HG03025 (cell line): ENCODE measurements around the gene TICRR.

Experiments
- ATAC-seq: cut with Tn5 transposase; IDR thresholded peaks from one replicate; pipeline ENCODE4 v1.9.1; 2021; ENCODE audit warnings: mild to moderate bottlenecking, moderate library complexity; ENCODE audit not compliant: unreplicated experiment, low FRiP score

TICRR gene

DNA sequence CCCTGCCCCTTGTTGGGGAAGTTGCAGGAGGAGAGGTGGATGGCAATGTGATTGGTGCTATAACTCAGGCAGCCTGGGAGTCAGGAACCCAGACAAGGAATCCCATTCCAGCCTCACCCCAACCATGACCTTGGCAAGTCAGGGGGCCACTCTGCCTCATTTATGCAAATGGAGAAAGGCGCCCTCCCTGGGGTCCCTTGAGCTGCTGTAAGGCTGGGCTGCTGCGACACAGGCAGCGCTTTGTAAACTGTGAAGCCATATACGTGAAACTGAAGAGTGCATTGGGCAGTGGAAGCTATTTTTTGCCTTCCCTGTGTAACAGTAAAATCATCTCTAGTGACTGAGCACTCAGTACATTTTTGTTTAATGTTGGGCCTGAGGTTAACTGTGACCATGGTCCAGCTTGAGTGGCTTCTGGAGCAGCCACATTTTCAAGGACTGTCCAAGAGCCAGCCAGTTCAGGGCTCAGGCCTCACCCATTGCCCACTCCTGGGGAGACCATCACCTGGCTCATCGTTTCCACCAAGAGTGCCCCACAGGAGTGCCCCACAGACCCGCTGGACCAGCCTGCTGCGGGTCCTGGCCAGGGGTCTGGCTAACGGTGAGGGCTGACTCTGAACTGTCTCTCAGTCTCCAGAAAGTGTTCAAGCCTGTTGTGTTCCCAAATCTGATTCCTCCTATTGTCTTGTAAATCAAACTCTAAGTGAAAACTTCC, 52.1 kb downstream of the TICRR start:
- no peak for ATAC-seq

GRCh38 chr15:89628301-89628700, 53.0 kb downstream of the TICRR start:
- ATAC-seq: no peak

GRCh38 chr15:89628806-89629715, 53.8 kb downstream of the TICRR start:
- no peak for ATAC-seq

DNA sequence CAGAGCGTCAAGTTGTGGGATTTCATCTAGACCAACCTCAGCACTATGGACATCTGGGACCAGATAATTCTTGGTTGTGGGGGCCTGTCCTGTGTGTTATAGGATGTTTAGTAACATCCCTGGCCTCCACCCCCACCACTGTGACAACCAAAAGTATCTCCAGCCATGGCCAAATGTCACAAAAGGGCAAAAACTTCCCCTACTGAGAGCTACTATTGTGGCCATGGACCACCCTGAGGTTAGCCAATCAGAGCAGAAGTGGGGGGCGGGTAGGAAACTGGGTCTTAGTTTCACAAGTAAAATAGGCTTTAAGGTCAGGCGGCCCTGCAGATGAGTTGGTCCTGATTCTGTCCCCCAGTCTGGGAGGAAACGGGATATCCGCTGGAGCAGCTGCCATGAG, 54.6 kb downstream of the TICRR start:
- ATAC-seq: no peak

GRCh38 chr15:89630260-89630659, 55.0 kb downstream of the TICRR start:
- no peak for ATAC-seq

DNA sequence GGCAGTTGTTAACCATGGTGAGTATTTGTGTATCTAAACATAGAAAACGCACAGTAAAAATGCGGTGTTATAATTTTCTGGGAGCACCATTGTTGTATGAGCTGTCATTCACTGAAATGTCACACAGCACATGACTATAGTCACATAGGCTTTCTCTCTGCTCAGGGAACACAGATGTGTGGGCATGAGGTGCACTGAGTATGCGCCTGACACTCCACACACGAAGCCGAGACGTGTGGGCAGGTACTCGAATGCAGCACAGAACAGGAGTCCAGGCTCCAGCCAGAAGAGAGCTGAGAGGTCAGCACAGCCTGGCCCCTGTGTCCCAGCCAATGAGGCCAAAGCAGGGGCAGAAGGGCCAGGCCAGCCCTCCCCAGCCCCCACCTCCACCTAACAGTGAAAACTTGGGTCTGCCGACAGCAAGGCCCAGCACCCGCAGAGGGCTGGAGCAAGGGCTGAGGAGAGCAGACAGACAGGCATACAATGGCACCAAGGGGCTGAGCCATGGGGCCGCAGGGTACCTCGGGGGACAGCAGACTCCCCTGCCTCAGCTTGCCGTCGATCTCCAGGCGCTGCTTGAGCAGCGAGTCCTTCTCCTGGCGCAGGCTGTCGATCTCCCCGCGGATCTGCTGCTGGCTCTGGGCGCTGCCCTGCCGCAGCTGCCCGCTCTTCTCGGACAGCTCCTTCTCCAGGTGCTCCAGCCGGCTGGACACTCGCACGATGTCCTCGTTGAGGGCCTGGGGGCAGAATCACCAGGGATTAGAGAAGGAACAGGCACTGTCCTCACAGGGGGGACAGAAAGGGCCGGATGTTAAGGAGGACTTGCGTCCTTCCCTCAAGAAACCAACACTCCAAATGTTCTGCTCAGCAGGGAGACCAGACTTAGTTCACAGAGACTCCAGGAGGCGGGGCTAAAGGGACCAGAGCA, 56.0 kb downstream of the TICRR start:
- no peak for ATAC-seq

DNA sequence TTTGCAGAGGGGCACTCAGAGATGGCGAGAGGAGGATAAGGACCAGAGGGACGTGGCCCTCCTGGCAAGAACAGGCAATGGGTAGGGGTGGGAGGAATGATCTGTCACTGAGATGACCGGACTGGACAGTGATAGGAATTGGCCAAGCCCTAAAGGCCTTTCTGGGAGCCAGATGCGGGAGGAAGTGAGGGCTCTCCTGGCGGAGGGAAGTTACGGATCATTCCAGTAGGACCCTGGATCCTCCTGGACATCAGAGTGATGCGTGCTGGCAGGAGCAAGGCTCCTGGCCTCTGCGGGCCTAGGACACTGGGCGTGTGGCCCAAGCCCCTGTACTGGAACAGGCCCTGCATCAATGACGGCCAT, 56.6 kb downstream of the TICRR start:
- ATAC-seq: no peak

DNA sequence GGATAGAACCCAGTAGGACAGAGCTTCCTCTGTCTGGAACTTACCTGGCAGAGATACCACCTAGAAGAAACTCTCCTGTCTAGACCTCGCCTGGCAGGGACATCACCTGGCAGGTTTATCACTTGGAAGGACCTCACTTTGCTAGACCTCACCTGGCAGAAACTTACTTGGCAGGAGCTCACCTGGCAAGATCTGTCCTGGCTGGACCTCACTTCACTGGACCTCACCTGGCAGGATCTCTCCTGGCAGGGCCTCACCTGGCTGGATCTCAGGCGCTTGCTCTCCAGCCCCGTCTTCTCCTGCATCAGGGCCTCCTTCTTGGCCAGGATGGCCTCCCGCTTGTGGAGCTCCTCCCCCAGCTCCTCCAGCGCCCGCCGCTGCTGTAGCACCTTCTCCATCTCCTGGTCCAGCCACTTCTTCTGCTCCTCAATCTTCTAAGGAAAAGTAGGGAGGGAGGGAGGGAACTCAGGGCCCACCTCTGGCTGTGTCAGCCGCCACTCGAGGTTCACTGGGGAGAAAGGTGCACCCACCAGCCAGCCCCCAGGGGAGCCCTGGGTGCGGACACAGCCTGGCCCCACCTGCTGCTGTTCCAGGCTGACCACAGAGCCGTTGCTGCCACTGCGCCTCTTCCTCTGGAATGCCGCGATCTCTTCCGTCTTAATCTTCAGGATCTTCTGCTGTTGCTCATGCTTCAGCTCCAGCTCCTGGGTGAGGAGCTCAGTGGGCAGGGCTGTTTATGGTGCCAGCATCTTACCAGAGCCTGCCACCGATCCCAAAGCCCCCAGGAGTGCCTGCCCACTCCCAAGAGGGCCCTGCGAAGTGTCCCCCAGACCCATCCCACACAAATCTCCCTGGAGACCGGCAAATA, 57.5 kb downstream of the TICRR start:
- ATAC-seq: no peak

- no peak for ATAC-seq
These were observed 58.3 kb downstream of the TICRR start for GRCh38 chr15:89633585-89633984.

- ATAC-seq: no peak
These were observed 65.0 kb downstream of the TICRR start for GRCh38 chr15:89640245-89640644.

- ATAC-seq: no peak
These were observed 65.8 kb downstream of the TICRR start for GRCh38 chr15:89641053-89641452.

DNA sequence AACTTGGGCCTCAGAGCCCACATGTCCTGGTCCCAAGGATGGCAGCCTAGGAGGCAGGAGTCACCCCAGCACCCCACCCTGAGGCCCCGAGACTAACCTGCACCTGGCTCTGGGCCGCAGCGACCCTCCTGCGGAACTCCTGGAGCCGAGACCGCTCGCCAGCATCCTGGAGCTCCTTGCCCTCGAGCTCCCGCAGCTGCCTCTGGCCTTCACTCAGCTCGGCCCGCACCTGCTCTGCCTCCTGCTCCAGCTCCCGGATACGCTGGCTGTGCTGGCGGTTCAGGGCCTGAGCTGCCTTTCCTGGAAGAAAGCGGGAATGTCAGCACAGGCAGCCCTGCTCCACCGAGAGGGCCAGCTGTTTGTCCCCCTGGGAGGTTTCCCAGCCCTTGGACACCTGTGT, 66.8 kb downstream of the TICRR start:
- no peak for ATAC-seq

DNA sequence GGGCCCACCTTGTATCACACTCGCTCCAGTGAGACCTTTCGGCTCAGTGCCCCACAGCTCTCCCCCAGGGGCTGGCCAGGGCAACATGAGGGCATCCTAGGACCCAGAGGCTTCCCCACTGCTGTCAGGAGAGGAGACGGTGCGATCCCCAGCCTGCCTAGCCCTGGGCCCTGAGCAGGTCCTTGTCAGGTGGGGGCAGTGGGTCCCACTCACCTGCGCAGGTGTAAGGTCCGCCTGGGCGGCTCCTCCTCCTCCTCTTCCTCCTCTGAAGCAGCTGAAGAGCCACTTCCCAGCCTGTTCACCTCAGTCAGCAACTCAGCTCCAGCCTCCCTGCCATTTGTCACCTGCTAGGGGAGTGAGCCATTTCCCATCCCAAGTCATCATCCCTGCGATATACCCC, 70.4 kb downstream of the TICRR start:
- no peak for ATAC-seq

GRCh38 chr15:89646416-89647141, 71.3 kb downstream of the TICRR start:
- ATAC-seq: no peak

GRCh38 chr15:89647191-89647851, 72.1 kb downstream of the TICRR start:
- no peak for ATAC-seq

DNA sequence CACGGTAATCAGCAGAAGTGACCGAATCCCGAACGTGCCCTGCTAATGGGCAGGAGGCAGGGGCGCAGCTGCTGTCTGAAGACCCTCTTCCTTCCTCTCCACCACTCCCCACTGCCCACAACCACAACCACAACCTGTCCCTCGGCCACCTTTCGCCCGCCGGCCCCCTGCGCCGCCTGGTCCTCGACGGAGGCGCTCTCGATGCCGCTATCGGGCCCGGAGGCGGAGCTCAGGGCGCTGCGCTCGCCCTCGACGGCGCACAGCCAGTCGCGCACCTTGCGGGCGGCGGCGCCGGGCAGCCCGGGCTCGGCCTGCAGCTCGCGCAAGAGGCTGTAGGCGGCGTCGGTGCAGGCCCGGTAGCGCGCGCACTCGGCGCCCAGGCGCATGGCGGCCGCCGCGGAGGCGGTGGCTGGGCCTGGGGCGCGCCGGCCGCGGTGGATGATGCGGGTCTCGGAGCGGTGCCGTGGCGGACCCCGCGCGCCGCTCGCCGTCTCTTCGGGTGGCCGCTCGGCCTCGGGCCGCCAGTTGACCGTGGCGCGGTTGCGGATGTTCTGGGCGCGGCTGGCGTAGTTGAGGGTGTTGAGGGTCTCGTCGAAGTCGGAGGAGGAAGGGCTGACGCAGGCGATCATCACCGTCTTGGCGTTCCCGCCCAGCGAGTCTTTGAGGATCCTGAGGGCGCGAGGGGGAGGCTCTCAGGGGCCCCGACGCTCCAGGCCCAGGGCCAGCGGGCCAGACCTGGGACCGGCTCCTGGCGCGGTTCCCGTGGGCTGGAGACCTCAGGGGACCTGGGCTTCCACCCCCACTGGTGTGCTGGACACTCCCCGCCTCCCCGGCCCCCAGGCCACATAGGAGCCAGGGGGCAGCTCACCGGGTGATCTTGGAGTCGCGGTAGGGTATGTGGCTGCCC, 73.1 kb downstream of the TICRR start:
- no peak for ATAC-seq

DNA sequence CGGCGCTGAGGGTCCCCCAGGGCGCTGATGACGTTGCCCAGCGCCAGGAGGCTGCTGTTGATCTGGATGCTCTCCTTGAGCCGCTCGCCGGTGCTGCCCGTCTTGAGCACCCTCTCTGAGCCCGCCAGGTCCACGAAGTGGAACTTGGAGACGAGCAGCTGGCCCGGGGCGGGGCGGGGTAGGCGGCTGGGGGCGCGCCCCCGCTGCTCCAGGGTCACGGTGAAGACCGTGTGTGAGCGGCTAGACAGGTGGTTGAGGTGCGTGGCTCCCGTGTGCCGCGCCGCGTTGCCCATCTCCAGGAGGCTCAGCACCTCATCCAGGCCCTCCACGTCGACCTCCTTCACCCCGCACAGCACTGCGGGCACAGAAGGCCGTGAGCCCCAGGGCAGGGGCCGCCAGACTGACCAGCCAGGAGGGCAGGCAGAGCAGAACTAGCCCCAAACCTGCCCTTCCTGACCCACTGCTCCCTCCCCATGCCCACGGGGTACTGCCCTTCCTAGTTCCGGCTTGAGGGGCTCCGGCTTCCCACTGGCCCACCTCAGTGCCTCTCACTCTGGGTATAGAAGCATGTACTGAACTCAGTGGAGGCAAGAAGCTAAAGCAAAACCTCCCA, 73.8 kb downstream of the TICRR start:
- ATAC-seq: no peak
